Stimulated activated CD4-positive, alpha-beta T cell treated with anti-CD3 and anti-CD28 coated beads, Interleukin-1b, Interleukin-23, amount 100 ng/mL, for 4 hours (primary cell): ENCODE results near the gene RHEX.
"Not testable (repeated sequence)": the region's sequence is repeated elsewhere in the genome, so short reads cannot be mapped to it uniquely, and the experiment has no call there.

ENCODE experiments used
- DNase-seq, 2 donors: peaks; one replicate each; pipeline ENCODE4 v3.0.0-alpha.2; 2020; ENCODE audit warnings: low read depth in 2 of 2

RHEX gene

GRCh38 chr1:206030191-206030590, 22.8 kb upstream of the RHEX start:
- no peak for DNase-seq

- DNase-seq: peak; percentile 43 to 58
Measured at GRCh38 chr1:206030714-206031113, 22.3 kb upstream of the RHEX start.

GRCh38 chr1:206032380-206033140, 20.4 kb upstream of the RHEX start:
- no peak for DNase-seq

- DNase-seq: no peak
Measured at GRCh38 chr1:206035027-206035426, 17.9 kb upstream of the RHEX start.

GRCh38 chr1:206036663-206037455, 16.1 kb upstream of the RHEX start:
- no peak for DNase-seq

GRCh38 chr1:206037581-206037980, 15.4 kb upstream of the RHEX start:
- no peak for DNase-seq

- no peak for DNase-seq
Measured at GRCh38 chr1:206039046-206039973, 13.7 kb upstream of the RHEX start.

GRCh38 chr1:206040328-206040727, 12.6 kb upstream of the RHEX start:
- DNase-seq: no peak

GRCh38 chr1:206041640-206042039, 11.3 kb upstream of the RHEX start:
- no peak for DNase-seq

GRCh38 chr1:206047271-206047670, 5.7 kb upstream of the RHEX start:
- DNase-seq: no peak

GRCh38 chr1:206048582-206048981, 4.4 kb upstream of the RHEX start:
- no peak for DNase-seq

- no peak for DNase-seq
Measured at GRCh38 chr1:206049293-206049692, 3.7 kb upstream of the RHEX start.

GRCh38 chr1:206049919-206050600, 2.9 kb upstream of the RHEX start:
- no peak for DNase-seq

- DNase-seq: peak; percentile 21
Measured at GRCh38 chr1:206050655-206051235, 2.2 kb upstream of the RHEX start.

GRCh38 chr1:206052231-206052865, 625 bp upstream of the RHEX start:
- not testable (repeated sequence) for DNase-seq

GRCh38 chr1:206053616-206054015, 643 bp downstream of the RHEX start:
- not testable (repeated sequence) for DNase-seq

- not testable (repeated sequence) for DNase-seq
Measured at GRCh38 chr1:206055069-206055625, 2.2 kb downstream of the RHEX start.

GRCh38 chr1:206055639-206056323, 2.8 kb downstream of the RHEX start:
- not testable (repeated sequence) for DNase-seq

GRCh38 chr1:206058289-206058926, 5.4 kb downstream of the RHEX start:
- DNase-seq: not testable (repeated sequence)
